Measurements from ENCODE around the gene MCM6.

DNA sequence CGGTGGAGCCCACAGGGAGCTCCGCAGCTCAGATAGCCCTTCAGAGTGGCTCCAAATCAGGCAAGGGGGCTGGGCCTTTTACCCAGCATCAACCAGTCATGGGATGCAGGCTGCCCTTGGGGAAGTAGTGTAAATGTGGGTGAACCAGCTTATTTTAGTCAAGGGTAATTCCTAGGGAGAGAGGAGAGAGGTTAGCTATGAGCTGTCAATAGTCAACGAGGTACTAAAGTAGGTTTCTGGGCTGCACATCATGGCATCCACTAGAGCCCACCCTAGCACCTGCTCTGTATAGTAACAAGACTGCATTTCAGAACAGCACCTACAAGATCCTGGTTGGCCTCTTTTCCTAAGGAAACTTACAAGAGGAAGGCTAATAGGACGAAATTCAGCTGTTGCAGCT, 9.5 kb upstream of the MCM6 start:
- TF ChIP-seq, protein P1, sequence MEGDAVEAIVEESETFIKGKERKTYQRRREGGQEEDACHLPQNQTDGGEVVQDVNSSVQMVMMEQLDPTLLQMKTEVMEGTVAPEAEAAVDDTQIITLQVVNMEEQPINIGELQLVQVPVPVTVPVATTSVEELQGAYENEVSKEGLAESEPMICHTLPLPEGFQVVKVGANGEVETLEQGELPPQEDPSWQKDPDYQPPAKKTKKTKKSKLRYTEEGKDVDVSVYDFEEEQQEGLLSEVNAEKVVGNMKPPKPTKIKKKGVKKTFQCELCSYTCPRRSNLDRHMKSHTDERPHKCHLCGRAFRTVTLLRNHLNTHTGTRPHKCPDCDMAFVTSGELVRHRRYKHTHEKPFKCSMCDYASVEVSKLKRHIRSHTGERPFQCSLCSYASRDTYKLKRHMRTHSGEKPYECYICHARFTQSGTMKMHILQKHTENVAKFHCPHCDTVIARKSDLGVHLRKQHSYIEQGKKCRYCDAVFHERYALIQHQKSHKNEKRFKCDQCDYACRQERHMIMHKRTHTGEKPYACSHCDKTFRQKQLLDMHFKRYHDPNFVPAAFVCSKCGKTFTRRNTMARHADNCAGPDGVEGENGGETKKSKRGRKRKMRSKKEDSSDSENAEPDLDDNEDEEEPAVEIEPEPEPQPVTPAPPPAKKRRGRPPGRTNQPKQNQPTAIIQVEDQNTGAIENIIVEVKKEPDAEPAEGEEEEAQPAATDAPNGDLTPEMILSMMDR (IDR thresholded peaks at IDR 0.05), result no peak
- TF ChIP-seq POLR2A (IDR thresholded peaks at IDR 0.05), result no peak

Data from testis (tissue), 2 donors.